VCaP (cell line): Measurements from ENCODE around the gene H1-8.

Experiments used
- H3K27ac ChIP-seq: fragments of 450-650 bp; 2 replicates; pipeline ENCODE4 v1.5.1; 2017
- CTCF ChIP-seq: fragments of 450-650 bp; conservative IDR thresholded peaks from 2 replicates; pipeline ENCODE4 v1.5.1; 2017; ENCODE audit warnings: mild to moderate bottlenecking, moderate library complexity

The H1-8 gene

GRCh38 chr3:129560911-129561594, 18.1 kb downstream of the H1-8 start:
- no peak overlapping the region for H3K27ac ChIP-seq

GRCh38 chr3:129561619-129562248, 18.8 kb downstream of the H1-8 start:
- no peak for TF ChIP-seq CTCF
- H3K27ac ChIP-seq, result no peak overlapping the region

More at GRCh38 chr3:129560911-129561594, 18.1 kb downstream of the H1-8 start:
- no peak for TF ChIP-seq CTCF

- no peak overlapping the region for H3K27ac ChIP-seq
- no peak for TF ChIP-seq CTCF
These were observed 19.8 kb downstream of the H1-8 start for GRCh38 chr3:129562803-129563202.

- no peak overlapping the region for H3K27ac ChIP-seq
- TF ChIP-seq CTCF, result no peak
These were observed 20.4 kb downstream of the H1-8 start for GRCh38 chr3:129563332-129563731.

GRCh38 chr3:129563850-129564535, 21.0 kb downstream of the H1-8 start:
- no peak for TF ChIP-seq CTCF
- H3K27ac ChIP-seq, result no peak overlapping the region

- H3K27ac ChIP-seq, result no peak overlapping the region
- no peak for TF ChIP-seq CTCF
These were observed 22.1 kb downstream of the H1-8 start for GRCh38 chr3:129564981-129565644.

GRCh38 chr3:129565902-129566301, 22.9 kb downstream of the H1-8 start:
- no peak for TF ChIP-seq CTCF
- H3K27ac ChIP-seq, result no peak overlapping the region
